Neural progenitor cell (in vitro differentiated cells): Measurements from ENCODE around the gene WDR62. TPM values are rescaled to one million over a fixed set of nuclear protein-coding genes. Genes with fewer than 3 reads are reported as not detected.

Experiments used
- DNase-seq: peaks from one replicate; pipeline ENCODE4 v3.0.0-alpha.2; 2016; ENCODE audit warnings: low spot score
- H2AFZ ChIP-seq: fragments of 200-600 bp; sonication (generic); replicated peaks from 2 replicates; pipeline ENCODE4 v1.6.1; 2016; ENCODE audit warnings: antibody characterized with exemption
- H3F3A ChIP-seq: fragments of 200-600 bp; sonication (generic); 2 replicates; pipeline ENCODE4 v1.6.1; 2016; ENCODE audit warnings: antibody characterized with exemption, low read depth
- H3K27ac ChIP-seq: fragments of 200-600 bp; sonication (generic); 2 replicates; pipeline ENCODE4 v1.5.1; 2016; ENCODE audit warnings: mild to moderate bottlenecking
- H3K27me3 ChIP-seq: fragments of 200-600 bp; sonication (generic); 2 replicates; pipeline ENCODE4 v1.6.1; 2016; ENCODE audit warnings: mild to moderate bottlenecking, moderate library complexity
- H3K36me3 ChIP-seq: fragments of 200-600 bp; sonication (generic); 2 replicates; pipeline ENCODE4 v1.5.1; 2016
- H3K4me1 ChIP-seq: fragments of 200-600 bp; sonication (generic); 2 replicates; pipeline ENCODE4 v1.6.1; 2016; ENCODE audit warnings: mixed run types
- H3K4me2 ChIP-seq: fragments of 200-600 bp; sonication (generic); 2 replicates; pipeline ENCODE4 v1.6.1; 2016
- H3K4me3 ChIP-seq: fragments of 200-600 bp; sonication (generic); 2 replicates; pipeline ENCODE4 v1.5.1; 2016
- H3K79me2 ChIP-seq: fragments of 200-600 bp; sonication (generic); 2 replicates; pipeline ENCODE4 v1.6.1; 2016; ENCODE audit warnings: low read depth
- H3K9ac ChIP-seq: fragments of 200-600 bp; sonication (generic); 2 replicates; pipeline ENCODE4 v1.6.1; 2016
- H3K9me3 ChIP-seq: fragments of 200-600 bp; sonication (generic); 2 replicates; pipeline ENCODE4 v1.5.1; 2016; ENCODE audit warnings: low read depth
- H4K20me1 ChIP-seq: fragments of 200-600 bp; sonication (generic); 2 replicates; pipeline ENCODE4 v1.6.1; 2016; ENCODE audit warnings: low read depth
- H3K27ac Mint-ChIP-seq: 3 replicates; pipeline ENCODE4 v1.8.0; 2021; ENCODE audit warnings: mixed read lengths
- H3K27me3 Mint-ChIP-seq: 2 replicates; pipeline ENCODE4 v1.8.0; 2022; ENCODE audit warnings: low read depth, mild to moderate bottlenecking, inconsistent platforms, moderate library complexity, mixed read lengths; ENCODE audit not compliant: insufficient read depth
- H3K36me3 Mint-ChIP-seq: 3 replicates; pipeline ENCODE4 v1.8.0; 2021; ENCODE audit warnings: mixed read lengths
- H3K4me1 Mint-ChIP-seq: 3 replicates; pipeline ENCODE4 v1.8.0; 2021; ENCODE audit warnings: mixed read lengths
- H3K4me3 Mint-ChIP-seq: 3 replicates; pipeline ENCODE4 v1.8.0; 2021; ENCODE audit warnings: mild to moderate bottlenecking, moderate library complexity, mixed read lengths
- H3K9me3 Mint-ChIP-seq: 3 replicates; pipeline ENCODE4 v1.8.0; 2020; ENCODE audit warnings: mixed read lengths
- EZH2 ChIP-seq: fragments of 200-600 bp; sonication (generic); IDR thresholded peaks from 2 replicates; pipeline ENCODE4 v1.6.1; 2017; ENCODE audit warnings: antibody characterized with exemption, mild to moderate bottlenecking, moderate library complexity
- EZH2phosphoT487 ChIP-seq: fragments of 200-600 bp; sonication (generic); IDR thresholded peaks from 2 replicates; pipeline ENCODE4 v1.6.1; 2017; ENCODE audit warnings: antibody characterized with exemption
- total RNA-seq: library from RNA; depleted of rRNA; stranded (reverse); fragments of >200 nt; gene quantifications from 2 replicates; pipeline ENCODE4 v1.2.3, GENCODE V29; 2015; ENCODE audit warnings: low replicate concordance
- TF ChIP-seq, protein P1 (sequence below): fragments of 200-600 bp; sonication (generic); IDR thresholded peaks from 2 replicates; pipeline ENCODE4 v1.5.1; 2017; ENCODE audit warnings: antibody characterized with exemption, mild to moderate bottlenecking

The WDR62 gene
- total RNA-seq, 1 donor from 2014 or later = 12.0 TPM

DNA sequence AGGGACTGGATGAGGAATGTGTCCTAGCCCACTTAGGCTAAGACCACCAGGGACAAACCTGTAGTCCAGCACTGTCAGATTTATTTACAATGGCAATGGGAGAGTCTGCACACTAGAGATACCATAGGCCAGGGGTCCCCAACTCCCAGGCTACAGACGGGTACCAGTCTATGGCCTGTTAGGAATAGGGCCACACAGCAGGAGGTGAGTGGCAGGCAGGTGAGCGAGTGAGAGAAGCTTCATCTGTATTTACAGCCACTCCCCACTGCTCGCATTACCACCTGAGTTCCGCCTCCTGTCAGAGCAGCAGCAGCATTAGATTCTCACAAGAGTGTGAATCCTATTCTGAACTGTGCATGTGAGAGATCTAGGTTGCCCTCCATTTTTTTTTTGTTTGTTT, 3.1 kb upstream of the WDR62 start:
- Histone ChIP-seq H3K9ac (no peak overlapping the region), H2AFZ (no peak overlapping the region), H3K79me2 (peaks cover 22% of the 10 kb centered on the region), H3K4me3 (no peak overlapping the region), H3K4me2 (no peak overlapping the region), H3K9me3 (no peaks in the 10 kb centered on the region), H3K36me3 (no peaks in the 10 kb centered on the region), H3K4me1 (peaks cover 12% of the 10 kb centered on the region), H3K27me3 (no peaks in the 10 kb centered on the region), H4K20me1 (peaks cover 27% of the 10 kb centered on the region), H3K27ac (no peak overlapping the region), H3F3A (peaks cover 14% of the 10 kb centered on the region)
- peaks cover 24% of the 10 kb centered on the region for H3K4me1 Mint-ChIP-seq
- H3K9me3 Mint-ChIP-seq = no peaks in the 10 kb centered on the region
- H3K27ac Mint-ChIP-seq = peak overlapping the region; percentile 13
- H3K36me3 Mint-ChIP-seq = peaks cover 5% of the 10 kb centered on the region
- TF ChIP-seq EZH2phosphoT487 = no peak
- TF ChIP-seq, protein P1, sequence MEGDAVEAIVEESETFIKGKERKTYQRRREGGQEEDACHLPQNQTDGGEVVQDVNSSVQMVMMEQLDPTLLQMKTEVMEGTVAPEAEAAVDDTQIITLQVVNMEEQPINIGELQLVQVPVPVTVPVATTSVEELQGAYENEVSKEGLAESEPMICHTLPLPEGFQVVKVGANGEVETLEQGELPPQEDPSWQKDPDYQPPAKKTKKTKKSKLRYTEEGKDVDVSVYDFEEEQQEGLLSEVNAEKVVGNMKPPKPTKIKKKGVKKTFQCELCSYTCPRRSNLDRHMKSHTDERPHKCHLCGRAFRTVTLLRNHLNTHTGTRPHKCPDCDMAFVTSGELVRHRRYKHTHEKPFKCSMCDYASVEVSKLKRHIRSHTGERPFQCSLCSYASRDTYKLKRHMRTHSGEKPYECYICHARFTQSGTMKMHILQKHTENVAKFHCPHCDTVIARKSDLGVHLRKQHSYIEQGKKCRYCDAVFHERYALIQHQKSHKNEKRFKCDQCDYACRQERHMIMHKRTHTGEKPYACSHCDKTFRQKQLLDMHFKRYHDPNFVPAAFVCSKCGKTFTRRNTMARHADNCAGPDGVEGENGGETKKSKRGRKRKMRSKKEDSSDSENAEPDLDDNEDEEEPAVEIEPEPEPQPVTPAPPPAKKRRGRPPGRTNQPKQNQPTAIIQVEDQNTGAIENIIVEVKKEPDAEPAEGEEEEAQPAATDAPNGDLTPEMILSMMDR = no peak
- TF ChIP-seq EZH2 = no peak
- DNase-seq = no peak
- H3K4me3 Mint-ChIP-seq = no peak overlapping the region
- no peaks in the 10 kb centered on the region for H3K27me3 Mint-ChIP-seq

DNA sequence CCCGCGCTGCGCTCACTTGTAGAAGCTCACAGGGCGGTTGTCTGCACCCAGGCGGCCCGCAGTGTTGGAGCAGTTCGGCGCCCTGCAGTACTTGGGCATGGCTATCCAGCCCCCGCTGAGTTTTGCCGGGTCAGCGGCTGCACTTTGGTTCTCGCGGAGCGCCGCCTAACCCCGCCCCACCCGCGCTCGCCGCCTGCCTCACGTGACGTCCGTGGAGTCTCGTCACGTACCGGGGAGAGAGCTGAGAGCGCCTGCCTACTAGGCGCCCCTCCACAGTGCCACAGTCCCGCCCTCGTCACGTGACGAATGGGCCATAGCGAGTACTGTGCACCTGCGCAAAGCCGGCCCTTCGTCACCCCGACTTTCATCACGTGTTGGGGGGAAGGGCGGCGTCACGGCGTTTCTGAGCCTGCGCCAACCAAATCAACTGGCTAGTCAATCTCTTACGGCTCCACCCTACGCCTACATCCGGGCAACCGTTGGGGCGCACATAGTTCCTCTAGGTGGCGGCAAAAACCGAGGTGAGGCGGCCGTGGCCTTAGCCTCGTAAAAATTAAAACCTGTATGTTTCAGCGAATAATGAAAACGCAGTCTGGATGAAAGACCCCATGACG, 471 bp upstream of the WDR62 start, which contains the start of gene THAP8:
Gene THAP8, minus strand, starts transcription at position 167 of the 614 bp plus-strand sequence. Its CDS starts 68 bp downstream, at position 99.
- H3K4me3 Mint-ChIP-seq = peak within 1 kb of the TSS; percentile 98
- H3F3A ChIP-seq = peaks cover 14% of the 10 kb centered on the region
- H3K4me3 ChIP-seq = peak within 1 kb of the TSS; percentile 64
- no peaks in the 10 kb centered on the region for H3K27me3 ChIP-seq
- H4K20me1 ChIP-seq = peaks cover 30% of the 10 kb centered on the region
- no peaks in the 10 kb centered on the region for H3K36me3 ChIP-seq
- H3K36me3 Mint-ChIP-seq = peaks cover 6% of the 10 kb centered on the region
- no peaks in the 10 kb centered on the region for H3K9me3 ChIP-seq
- peak within 1 kb of the TSS; percentile 88 for H3K27ac Mint-ChIP-seq
- H3K79me2 ChIP-seq = peaks cover 44% of the 10 kb centered on the region
- H3K4me1 Mint-ChIP-seq = peaks cover 24% of the 10 kb centered on the region
- H3K27me3 Mint-ChIP-seq = no peaks in the 10 kb centered on the region
- H3K9me3 Mint-ChIP-seq = no peaks in the 10 kb centered on the region
- peak; percentile 99 for DNase-seq
- H3K4me1 ChIP-seq = peaks cover 12% of the 10 kb centered on the region
- H3K4me2 ChIP-seq = peak within 1 kb of the TSS; percentile 96
- peak within 1 kb of the TSS; percentile 78 for H3K27ac ChIP-seq
- peak within 1 kb of the TSS; percentile 50 for H3K9ac ChIP-seq
- TF ChIP-seq, protein P1 = peak; percentile 46
- no peak for TF ChIP-seq EZH2
- peak within 1 kb of the TSS; percentile 85 for H2AFZ ChIP-seq

DNA sequence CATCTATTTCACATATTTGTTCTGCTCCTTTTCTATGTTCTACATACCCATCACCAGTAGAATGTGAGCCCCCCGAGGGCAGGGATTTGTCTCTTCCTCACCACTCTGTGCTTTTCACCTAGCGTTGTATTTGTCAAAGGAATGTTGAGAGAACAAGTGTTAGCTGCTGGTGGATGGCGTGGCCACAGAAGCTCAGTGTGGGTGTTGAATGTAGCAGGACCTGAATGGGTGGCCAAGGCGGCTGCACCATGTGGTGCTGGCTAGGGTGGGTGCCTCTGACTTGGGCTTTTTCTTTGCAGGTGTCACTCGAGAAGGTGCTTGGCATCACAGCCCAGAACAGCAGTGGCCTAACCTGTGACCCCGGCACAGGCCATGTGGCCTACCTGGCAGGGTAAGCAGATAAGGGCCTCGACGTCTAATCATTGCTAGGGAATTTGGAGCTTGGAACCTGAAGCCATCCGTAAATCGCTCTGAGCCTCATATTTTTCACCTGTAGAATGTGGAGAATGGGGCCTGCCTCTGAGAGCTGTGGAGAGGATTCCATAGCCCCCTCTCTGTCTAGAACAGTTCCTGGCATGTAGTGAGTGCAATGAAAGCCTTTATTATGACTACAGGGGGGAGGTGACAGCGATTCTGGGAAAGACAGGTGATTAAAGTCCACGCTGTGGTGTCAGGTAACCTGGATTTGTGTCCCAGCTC, 3.9 kb downstream of the WDR62 start:
- no peak for DNase-seq
- Histone ChIP-seq H2AFZ (no peak overlapping the region), H3K27me3 (no peaks in the 10 kb centered on the region), H3K4me1 (peaks cover 12% of the 10 kb centered on the region), H3K79me2 (peaks cover 41% of the 10 kb centered on the region), H3K4me3 (no peak overlapping the region), H3K9ac (no peak overlapping the region), H3F3A (peaks cover 10% of the 10 kb centered on the region), H3K27ac (no peak overlapping the region), H4K20me1 (peaks cover 26% of the 10 kb centered on the region), H3K9me3 (no peaks in the 10 kb centered on the region), H3K36me3 (no peaks in the 10 kb centered on the region), H3K4me2 (no peak overlapping the region)
- TF ChIP-seq EZH2phosphoT487 (no peak), EZH2 (no peak)
- TF ChIP-seq, protein P1 = no peak
- H3K9me3 Mint-ChIP-seq = no peaks in the 10 kb centered on the region
- no peak overlapping the region for H3K4me3 Mint-ChIP-seq
- H3K27me3 Mint-ChIP-seq = no peaks in the 10 kb centered on the region
- peaks cover 15% of the 10 kb centered on the region for H3K4me1 Mint-ChIP-seq
- H3K27ac Mint-ChIP-seq = no peak overlapping the region
- H3K36me3 Mint-ChIP-seq = peaks cover 11% of the 10 kb centered on the region
